ENCODE data around the gene KLK14.

KLK14 gene

DNA sequence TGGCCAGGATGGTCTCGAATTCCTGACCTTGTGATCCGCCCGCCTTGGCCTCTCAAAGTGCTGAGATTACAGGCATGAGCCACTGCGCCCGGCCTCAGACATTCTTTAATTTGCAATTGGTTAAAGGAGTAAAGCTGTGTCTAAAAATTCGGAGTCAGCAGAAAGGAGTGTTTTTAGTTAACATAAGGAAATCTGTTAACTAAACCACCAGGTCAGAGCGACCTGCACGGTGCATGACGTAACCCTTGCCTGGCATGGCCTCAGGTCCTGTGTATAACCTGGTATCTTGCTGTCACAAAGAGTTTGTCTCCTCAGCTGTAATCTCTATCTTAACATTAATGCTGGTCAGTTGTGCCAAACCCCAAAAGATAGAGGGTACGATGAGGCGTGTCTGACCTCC lies 38.4 kb downstream of the KLK14 start:
- DNase-seq (ENCODE audit: low read depth) = no peak

DNA sequence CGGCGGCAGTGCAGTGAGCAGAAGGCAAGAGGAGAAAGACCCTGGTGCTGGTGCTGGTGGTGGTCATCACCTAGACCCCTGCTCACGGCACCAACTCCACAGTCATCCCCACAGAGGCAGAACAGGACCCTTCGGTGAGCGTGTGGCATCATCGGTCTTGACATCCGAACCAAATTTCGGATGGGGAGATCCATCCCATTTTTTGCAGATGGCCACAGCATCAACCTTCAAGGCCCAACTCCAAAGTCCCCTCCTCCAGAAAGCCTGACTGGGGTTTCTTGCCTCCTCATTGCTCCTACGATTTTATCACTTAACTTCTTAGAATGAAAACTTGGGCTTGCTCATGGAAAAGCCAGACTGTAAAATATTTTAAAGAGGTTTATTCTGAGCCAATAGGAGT lies 39.2 kb downstream of the KLK14 start:
- no peak for DNase-seq (ENCODE audit: low read depth)

DNA sequence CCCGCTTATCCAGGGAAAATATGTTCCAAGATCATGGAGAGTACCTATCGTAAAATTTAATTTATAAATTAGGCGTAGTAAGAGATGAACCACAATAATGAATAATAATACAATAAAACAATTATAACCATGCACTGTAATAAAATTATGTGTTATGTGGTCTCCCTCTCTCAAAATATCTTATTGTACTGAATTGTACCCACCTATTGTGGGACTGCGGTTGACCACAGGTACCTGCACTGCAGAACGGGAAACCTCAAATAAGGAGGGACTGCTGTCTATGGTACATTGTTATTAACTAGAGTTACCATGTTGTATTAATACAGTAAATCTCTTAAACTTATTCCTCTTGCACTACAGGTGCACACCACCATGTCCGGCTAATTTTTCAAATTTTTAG lies 42.5 kb downstream of the KLK14 start:
- DNase-seq (ENCODE audit: low read depth) = no peak

GRCh38 chr19:51036519-51036918 lies 46.2 kb downstream of the KLK14 start:
- DNase-seq (ENCODE audit: low read depth) = no peak

DNA sequence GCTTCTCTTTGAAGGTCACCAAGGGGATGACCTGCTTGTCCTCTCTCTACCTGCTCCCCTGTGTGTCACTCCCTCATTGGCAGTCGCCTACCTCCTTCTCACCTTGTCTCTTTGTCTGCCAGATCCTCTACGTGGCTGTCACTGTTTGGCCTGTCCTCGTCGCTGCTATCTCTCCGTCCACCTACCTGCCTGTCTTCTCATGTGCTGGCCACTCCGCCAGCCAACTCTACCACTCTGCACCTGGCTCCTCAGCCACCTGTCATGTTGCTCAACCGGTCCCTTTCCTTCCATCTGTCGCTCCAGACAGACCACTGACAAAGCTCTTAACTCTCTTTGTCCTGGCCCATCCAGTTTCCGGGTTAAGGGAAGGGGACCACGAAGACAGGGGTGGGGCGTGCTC lies 48.0 kb downstream of the KLK14 start, which contains the start of gene KLK12:
KLK12 (minus strand) TSS at position 299 of the 400 bp plus-strand sequence. CDS start 381 bp downstream, outside the sequence.
- DNase-seq (ENCODE audit: low read depth) = no peak

GRCh38 chr19:51031880-51032225 lies 50.8 kb downstream of the KLK14 start:
- DNase-seq (ENCODE audit: low read depth) = no peak

- no peak for DNase-seq (ENCODE audit: low read depth)
Measured at GRCh38 chr19:51031220-51031879, 51.3 kb downstream of the KLK14 start.

DNA sequence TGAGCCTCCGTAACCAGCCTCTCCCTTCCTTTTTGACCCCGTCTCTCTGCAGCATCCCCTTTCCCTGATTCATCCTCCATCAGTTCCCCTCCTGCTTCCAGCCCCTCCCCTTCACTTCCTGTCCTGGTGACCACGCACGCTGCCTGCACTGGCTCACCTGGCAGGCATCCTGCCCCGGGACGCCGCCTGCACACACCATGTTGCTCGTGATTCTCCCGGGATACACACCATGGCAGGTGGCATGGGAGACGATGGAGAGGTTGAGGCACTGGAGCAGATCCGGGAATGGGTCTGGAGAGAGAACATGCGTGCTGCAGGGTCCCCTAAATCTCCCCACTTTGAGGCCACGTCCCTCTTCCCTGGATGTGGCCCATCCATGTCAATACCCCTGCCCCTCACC lies 52.1 kb downstream of the KLK14 start:
- DNase-seq (ENCODE audit: low read depth) = no peak

GRCh38 chr19:51029718-51030117 lies 53.0 kb downstream of the KLK14 start:
- DNase-seq (ENCODE audit: low read depth) = no peak

Measured in EH (cell line).